Globus pallidus (tissue), 1 donor: ENCODE results near the gene GMNN.

ENCODE experiments used
- DNase-seq: peaks from one replicate; pipeline ENCODE4 v3.0.0-alpha.2; 2015; ENCODE audit warnings: low spot score

GMNN gene

DNA sequence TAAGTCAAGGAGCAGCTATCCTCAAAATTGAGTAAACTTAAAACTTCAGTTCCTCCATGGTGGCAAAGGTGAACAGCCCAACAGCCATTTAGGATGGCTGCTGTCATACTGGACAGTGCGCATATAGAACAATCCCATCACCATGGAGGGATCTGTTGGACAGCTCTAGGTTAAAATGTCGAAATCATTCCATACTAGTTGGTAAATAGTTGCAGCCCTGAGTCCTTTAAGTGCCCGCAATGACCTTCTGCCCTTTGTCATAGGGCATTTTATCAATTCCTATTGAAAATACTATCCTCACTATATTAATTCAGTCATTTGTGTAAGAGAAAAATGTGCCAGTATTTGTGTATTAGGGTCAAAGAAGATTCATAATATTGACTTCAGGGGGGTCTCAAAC, 32.8 kb downstream of the GMNN start:
- no peak for DNase-seq

DNA sequence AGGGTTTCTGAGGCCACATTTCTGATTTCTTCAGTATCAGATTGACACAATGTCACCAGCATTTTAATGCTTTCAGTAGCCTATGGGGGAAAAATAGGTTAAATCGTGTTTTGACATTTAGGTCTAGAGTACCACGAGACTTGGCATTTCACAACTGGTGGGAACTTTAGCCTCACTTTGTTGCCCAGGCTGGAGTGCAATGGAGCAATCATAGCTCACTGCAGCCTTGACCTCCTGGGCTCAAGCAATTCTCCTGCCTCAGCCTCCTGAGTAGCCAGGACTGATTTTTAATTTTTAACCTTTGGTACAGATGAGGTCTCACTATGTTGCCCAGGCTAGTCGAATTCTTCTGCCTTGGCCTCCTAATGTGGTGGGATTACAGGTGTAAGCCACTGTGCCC, 35.0 kb downstream of the GMNN start:
- no peak for DNase-seq

DNA sequence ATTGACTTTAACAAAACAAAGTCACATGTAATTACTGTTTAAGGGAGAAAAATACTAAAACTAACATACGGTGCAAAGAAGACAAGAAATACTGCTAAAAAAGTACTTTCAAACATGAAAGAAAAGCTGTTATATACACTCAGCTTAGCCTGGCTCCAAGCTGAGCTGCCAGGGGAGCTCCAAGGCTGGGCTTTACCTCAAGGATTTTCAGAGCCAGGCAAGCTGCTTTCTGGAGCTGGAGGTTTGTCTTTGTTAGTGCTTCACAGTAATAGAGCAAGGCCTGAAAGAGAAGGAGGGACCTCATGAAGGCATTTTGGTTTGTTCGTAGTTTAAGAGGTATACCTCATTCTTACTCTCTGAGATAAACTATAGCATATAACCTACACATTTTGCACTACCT, 43.6 kb downstream of the GMNN start:
- no peak for DNase-seq

DNA sequence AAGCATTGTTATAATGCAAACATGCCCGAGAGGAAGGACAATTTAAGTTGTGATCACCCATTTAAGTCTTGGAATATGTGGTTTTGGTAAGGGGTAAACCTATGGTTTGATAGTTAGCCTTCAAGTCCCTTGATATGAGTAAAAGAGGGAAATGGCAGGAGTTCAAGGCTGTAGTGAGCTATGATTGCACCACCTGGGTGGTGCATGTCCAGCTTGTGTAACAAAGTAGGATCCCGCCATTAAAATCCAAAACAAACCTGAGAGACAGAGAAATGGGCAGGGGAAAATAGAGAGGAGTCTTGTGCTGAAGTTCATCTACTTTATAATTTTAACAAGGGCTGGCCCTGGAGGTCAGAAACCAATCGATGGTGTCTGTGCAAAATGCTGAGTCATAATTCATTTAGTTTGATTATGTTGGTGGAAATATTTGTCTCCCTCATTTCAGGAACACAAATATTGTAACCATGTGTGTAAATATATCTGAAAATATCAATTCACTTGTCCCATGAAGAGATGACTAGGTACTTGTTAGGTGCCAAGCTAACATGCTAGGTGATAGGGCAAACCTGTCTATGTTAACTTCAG, 47.2 kb downstream of the GMNN start:
- DNase-seq = no peak

DNA sequence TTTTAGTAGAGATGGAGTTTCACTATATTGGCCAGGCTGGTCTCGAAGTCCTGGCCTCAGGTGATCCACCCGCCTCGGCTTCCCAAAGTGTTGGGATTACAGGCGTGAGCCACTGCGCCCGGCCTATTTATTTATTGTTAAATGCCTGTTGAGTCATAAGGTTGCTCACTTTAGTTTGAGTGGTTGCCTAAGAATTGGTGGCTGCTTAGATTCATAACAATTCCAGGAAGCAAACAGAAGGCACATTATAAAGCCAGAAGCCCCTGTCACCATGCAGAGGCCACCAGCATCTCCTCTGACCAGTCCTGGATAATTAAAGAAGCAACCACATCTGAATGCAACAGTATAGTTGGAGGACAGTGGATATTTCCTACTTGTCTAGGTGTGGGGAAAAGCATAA, 48.0 kb downstream of the GMNN start:
- no peak for DNase-seq

DNA sequence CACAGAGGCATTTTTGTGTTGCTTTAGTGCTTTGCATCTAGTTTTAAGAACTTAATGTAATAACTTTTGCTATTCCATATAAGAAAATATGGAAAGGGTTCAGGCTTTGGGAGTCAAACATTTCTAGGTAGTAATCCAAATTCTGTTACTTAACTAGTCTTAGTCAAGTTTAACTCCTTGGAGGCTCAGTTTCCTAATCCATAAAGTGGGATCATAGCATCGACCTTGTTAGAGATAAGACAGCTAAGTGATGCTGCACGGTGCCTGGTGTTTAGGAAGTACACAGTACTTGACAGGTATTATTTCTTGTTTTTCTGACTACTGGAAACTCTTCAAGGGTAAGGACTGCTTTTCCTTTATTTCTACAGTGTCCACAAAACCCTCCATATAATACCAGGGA, 48.4 kb downstream of the GMNN start:
- DNase-seq = no peak

DNA sequence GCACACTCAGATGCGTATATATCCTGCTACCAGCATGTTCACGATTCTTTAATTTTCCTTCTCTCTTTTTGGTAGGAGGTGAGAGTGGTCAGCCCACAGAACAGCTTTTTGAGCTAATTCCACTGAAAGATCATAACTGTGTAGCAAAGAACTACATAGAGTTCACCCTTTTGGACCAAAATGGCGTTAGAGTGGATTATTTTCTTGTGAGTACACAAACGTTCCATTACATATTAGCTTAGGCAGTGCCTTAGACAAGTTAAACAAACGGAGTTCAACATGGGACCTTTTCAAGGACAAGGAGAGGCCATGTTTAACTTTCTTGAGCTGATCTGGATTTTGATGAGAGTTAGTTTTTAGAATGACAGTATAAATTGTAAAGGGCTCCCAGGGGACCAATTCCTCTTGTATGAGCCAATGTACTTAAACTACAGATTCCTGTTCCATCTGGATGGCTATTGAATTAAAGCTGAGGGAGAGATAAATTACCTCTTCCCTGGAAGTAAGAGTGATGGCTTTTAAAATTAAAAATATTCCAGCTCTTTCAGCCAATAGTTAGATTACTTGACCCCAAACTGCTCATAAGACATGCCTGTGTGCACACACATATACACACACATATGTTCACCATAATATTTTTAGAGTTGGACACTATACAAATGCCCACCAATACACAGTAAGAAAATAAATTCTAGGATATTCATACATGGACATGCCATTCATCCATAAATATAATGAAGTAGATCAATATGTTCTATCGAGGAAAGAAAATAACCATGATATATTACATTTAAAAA, 49.6 kb downstream of the GMNN start:
- DNase-seq = no peak

DNA sequence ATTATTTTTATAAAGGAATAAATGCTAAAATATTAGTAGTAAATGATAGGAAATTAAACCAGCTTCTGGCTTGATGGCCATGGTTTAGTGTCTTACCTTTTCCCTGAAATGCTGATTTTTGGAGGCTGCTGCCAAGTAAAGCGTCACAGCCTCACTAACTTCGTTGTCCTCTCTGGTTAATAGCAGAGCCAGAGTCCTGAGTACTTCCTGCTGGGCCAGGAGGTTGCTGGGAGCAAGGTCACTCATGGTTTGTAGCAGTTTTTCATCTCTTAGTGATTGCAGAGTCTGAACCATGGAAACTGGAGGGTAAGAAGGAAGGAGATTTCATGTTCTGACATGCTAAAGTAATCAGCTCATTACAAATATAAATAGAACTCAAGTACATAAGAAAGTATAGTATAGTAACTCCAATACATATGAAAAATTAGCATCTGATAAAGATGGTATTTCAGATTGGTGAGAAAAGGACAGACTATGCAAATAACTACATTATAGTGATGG, 50.4 kb downstream of the GMNN start:
- no peak for DNase-seq

DNA sequence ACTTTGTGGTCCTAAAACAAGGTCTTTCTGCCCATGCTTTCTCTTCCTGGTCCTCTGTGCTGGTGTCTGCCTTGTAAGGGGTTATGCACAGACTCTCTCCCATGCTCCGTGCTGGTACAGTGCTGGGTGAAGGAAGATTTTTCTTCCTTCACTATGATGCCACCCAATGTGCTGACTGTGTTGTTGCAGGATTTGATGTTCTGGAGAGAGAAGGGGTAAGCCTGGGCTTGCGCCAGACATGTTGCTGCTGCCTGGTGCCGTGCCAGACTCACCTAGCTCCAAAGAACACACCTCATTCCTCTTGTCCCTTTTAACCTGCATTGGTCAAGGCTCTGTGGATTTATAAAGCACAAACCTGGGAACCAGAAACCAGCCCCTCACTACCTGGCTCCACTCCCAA, 52.4 kb downstream of the GMNN start:
- DNase-seq = no peak

DNA sequence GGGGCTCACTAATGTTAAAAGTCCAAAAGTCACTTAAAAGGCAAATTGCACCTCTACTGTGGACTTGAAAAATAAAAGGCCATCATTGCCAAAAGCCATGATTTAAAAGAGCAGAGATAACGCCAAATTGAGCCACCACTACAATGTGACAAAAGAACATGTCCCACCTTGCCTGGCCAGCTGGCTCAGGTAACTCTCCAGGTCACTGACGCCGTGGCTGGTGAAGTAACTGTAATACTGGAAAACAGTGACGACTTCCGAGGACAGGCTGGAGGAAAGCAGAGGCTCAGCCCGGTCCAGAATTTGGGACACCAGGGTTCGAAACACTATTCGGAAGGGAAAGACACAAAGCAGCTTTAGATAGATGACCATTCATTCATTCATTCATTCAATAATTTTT, 53.2 kb downstream of the GMNN start:
- no peak for DNase-seq

DNA sequence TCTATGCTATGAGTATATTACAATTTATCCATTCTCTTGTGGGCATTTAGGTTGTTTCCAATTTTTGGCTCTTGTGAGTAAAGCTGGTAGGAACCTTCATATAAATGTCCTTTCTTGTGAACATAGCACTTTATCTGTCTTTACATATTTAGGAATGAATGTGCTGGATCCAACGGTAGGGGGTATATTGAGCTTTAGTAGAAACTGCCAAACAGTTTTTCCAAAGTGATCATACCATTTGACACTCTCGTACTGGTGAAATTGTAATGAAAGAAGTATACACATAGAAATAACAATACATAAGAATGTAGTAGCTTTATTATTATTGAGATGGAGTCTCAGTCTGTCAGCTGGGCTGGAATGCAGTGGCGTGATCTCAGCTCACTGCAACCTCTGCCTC, 54.9 kb downstream of the GMNN start:
- DNase-seq = no peak

DNA sequence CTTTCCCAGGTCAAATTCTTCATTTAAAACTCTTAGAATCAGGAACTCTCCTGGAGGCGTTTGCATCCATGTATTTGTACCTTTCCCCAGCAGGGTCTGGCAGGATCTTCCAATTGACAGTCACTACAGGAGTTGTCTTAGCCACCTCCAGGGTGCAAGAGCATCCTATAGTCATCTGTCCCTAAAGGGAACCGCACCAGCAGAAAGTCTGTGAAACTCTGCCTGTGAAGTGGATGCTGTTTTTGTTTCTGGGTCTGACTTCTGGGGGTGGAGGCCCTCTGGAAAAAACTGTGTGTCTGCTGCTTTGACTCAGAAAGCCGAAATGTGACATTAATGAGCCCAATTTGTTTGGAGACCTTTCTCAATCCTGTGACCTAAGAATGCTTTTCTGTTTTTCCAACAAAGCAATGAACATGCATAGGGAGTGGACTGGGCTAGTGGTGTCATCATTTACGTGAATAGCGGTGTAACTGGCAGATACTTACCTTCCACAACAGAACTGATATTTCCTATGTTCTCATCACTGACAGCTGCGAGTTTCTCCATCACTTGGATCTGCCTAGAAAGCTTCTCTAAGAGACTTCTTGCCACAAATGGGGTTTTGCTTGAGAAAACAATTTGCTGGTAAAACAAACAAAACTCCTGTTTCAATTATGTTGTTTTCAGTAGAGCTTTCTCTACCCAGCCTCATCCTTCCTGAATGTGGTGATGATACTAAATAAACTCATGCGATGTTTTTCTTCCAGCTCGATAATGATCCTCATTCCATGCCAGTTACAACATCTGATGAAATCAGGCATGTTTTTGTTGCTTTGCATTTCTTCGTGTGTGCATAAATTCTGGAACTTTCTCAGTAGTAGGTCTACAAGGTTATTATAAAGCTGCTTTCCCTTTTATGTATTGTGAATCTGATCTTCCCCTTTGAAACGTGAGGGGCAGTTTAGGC, 57.3 kb downstream of the GMNN start:
- DNase-seq = no peak

DNA sequence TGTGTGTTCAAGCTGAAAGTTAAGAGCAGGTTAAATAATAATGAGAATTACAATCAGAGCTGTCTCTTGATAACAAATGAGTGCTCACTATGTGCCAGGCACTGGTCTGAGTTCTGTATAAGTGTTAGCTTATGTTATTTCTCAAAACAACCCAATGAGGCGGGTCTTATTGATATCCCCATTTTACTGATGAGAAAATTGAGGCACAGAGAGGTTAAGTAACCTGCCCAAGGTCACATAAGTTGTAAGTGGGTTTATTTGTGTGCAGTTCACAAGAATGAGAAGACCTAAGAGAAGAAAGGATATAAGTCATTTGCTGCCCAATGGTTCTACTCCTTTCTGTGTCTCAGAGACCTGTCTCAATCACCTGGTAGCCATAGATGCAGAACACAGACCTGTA, 58.1 kb downstream of the GMNN start:
- no peak for DNase-seq

DNA sequence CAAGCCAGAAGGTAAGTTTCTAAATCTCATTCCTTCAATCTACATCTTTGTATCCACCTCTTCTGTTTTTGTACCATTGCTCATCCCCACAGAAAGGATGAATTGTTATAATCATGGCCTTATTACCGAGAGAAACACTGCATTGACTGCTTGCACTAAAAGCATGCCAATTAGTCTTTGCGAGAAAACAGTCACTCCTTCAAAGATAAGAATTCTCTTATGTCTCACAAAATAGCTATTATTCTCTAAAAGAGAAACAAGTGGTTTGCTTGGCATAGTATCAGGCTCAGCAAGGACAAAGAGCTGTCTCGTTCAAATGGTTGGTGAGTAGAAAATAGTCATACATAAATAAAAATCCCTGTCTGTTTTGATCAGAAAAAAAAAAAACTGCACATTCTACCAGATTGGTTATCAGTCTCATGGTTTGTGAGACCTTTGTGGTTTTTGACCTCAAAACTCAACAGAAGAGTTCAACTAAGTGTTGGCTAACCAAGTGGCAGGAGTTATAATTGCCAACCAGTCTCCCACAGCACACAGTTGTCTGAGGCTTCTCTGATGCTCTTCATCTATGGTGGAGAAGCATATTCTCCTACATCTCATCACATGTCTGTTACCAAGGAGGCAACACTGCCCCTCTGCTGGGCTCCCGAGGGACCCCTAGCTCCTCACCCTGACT, 59.1 kb downstream of the GMNN start:
- DNase-seq = no peak
